Neural progenitor cell (in vitro differentiated cells): Measurements from ENCODE around the gene GALNT2. TPM values are rescaled to one million over a fixed set of nuclear protein-coding genes. Genes with fewer than 3 reads are reported as not detected.
A peak's percentile ranks its signal among the peaks of the same experiment; 100 is the strongest.

Experiments used
- DNase-seq: peaks from one replicate; pipeline ENCODE4 v3.0.0-alpha.2; 2016; ENCODE audit warnings: low spot score
- H2AFZ ChIP-seq: fragments of 200-600 bp; sonication (generic); replicated peaks from 2 replicates; pipeline ENCODE4 v1.6.1; 2016; ENCODE audit warnings: antibody characterized with exemption
- H3F3A ChIP-seq: fragments of 200-600 bp; sonication (generic); 2 replicates; pipeline ENCODE4 v1.6.1; 2016; ENCODE audit warnings: antibody characterized with exemption, low read depth
- H3K27ac ChIP-seq: fragments of 200-600 bp; sonication (generic); 2 replicates; pipeline ENCODE4 v1.5.1; 2016; ENCODE audit warnings: mild to moderate bottlenecking
- H3K27me3 ChIP-seq: fragments of 200-600 bp; sonication (generic); 2 replicates; pipeline ENCODE4 v1.6.1; 2016; ENCODE audit warnings: mild to moderate bottlenecking, moderate library complexity
- H3K36me3 ChIP-seq: fragments of 200-600 bp; sonication (generic); 2 replicates; pipeline ENCODE4 v1.5.1; 2016
- H3K4me1 ChIP-seq: fragments of 200-600 bp; sonication (generic); 2 replicates; pipeline ENCODE4 v1.6.1; 2016; ENCODE audit warnings: mixed run types
- H3K4me2 ChIP-seq: fragments of 200-600 bp; sonication (generic); 2 replicates; pipeline ENCODE4 v1.6.1; 2016
- H3K4me3 ChIP-seq: fragments of 200-600 bp; sonication (generic); 2 replicates; pipeline ENCODE4 v1.5.1; 2016
- H3K79me2 ChIP-seq: fragments of 200-600 bp; sonication (generic); 2 replicates; pipeline ENCODE4 v1.6.1; 2016; ENCODE audit warnings: low read depth
- H3K9ac ChIP-seq: fragments of 200-600 bp; sonication (generic); 2 replicates; pipeline ENCODE4 v1.6.1; 2016
- H3K9me3 ChIP-seq: fragments of 200-600 bp; sonication (generic); 2 replicates; pipeline ENCODE4 v1.5.1; 2016; ENCODE audit warnings: low read depth
- H4K20me1 ChIP-seq: fragments of 200-600 bp; sonication (generic); 2 replicates; pipeline ENCODE4 v1.6.1; 2016; ENCODE audit warnings: low read depth
- H3K27ac Mint-ChIP-seq: 3 replicates; pipeline ENCODE4 v1.8.0; 2021; ENCODE audit warnings: mixed read lengths
- H3K27me3 Mint-ChIP-seq: 2 replicates; pipeline ENCODE4 v1.8.0; 2022; ENCODE audit warnings: low read depth, mild to moderate bottlenecking, inconsistent platforms, moderate library complexity, mixed read lengths; ENCODE audit not compliant: insufficient read depth
- H3K36me3 Mint-ChIP-seq: 3 replicates; pipeline ENCODE4 v1.8.0; 2021; ENCODE audit warnings: mixed read lengths
- H3K4me1 Mint-ChIP-seq: 3 replicates; pipeline ENCODE4 v1.8.0; 2021; ENCODE audit warnings: mixed read lengths
- H3K4me3 Mint-ChIP-seq: 3 replicates; pipeline ENCODE4 v1.8.0; 2021; ENCODE audit warnings: mild to moderate bottlenecking, moderate library complexity, mixed read lengths
- H3K9me3 Mint-ChIP-seq: 3 replicates; pipeline ENCODE4 v1.8.0; 2020; ENCODE audit warnings: mixed read lengths
- EZH2 ChIP-seq: fragments of 200-600 bp; sonication (generic); IDR thresholded peaks from 2 replicates; pipeline ENCODE4 v1.6.1; 2017; ENCODE audit warnings: antibody characterized with exemption, mild to moderate bottlenecking, moderate library complexity
- EZH2phosphoT487 ChIP-seq: fragments of 200-600 bp; sonication (generic); IDR thresholded peaks from 2 replicates; pipeline ENCODE4 v1.6.1; 2017; ENCODE audit warnings: antibody characterized with exemption
- total RNA-seq: library from RNA; depleted of rRNA; stranded (reverse); fragments of >200 nt; gene quantifications from 2 replicates; pipeline ENCODE4 v1.2.3, GENCODE V29; 2015; ENCODE audit warnings: low replicate concordance
- TF ChIP-seq, protein P1 (sequence below): fragments of 200-600 bp; sonication (generic); IDR thresholded peaks from 2 replicates; pipeline ENCODE4 v1.5.1; 2017; ENCODE audit warnings: antibody characterized with exemption, mild to moderate bottlenecking

The GALNT2 gene
- total RNA-seq, 1 donor from 2014 or later, result 37.6 TPM

DNA sequence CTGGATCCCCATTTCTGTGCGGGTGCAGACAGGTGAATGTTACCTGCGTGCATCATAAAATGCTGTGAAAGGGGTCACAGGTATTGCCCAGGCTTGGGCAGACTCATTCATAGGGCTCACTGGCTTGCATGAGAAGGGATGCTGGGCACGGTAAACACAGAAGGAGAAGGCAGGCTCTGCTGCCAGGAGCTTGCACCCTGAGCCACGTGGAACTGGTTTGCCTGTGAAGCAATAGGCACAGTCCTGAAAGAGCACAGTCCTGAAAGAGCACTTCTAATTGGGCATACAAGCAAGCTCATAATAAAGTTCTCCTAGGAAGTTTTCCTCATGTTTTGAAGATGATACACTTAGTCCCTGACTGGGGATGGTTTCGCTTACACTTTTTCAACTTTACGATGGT lies 40.9 kb downstream of the GALNT2 start:
- Mint-ChIP-seq H3K27ac (no peak overlapping the region), H3K27me3 (peaks cover 12% of the 10 kb centered on the region), H3K4me3 (no peak overlapping the region), H3K36me3 (no peaks in the 10 kb centered on the region), H3K9me3 (no peaks in the 10 kb centered on the region), H3K4me1 (peaks cover 68% of the 10 kb centered on the region)
- H3K9me3 ChIP-seq, result no peaks in the 10 kb centered on the region
- H3K4me3 ChIP-seq, result no peak overlapping the region
- H2AFZ ChIP-seq, result no peak overlapping the region
- H3K9ac ChIP-seq, result no peak overlapping the region
- no peaks in the 10 kb centered on the region for H3K27me3 ChIP-seq
- no peaks in the 10 kb centered on the region for H3K36me3 ChIP-seq
- no peak for DNase-seq
- TF ChIP-seq EZH2phosphoT487 (no peak), EZH2 (no peak)
- TF ChIP-seq, protein P1, sequence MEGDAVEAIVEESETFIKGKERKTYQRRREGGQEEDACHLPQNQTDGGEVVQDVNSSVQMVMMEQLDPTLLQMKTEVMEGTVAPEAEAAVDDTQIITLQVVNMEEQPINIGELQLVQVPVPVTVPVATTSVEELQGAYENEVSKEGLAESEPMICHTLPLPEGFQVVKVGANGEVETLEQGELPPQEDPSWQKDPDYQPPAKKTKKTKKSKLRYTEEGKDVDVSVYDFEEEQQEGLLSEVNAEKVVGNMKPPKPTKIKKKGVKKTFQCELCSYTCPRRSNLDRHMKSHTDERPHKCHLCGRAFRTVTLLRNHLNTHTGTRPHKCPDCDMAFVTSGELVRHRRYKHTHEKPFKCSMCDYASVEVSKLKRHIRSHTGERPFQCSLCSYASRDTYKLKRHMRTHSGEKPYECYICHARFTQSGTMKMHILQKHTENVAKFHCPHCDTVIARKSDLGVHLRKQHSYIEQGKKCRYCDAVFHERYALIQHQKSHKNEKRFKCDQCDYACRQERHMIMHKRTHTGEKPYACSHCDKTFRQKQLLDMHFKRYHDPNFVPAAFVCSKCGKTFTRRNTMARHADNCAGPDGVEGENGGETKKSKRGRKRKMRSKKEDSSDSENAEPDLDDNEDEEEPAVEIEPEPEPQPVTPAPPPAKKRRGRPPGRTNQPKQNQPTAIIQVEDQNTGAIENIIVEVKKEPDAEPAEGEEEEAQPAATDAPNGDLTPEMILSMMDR, result no peak
- H3F3A ChIP-seq, result peaks cover 29% of the 10 kb centered on the region
- peaks cover 100% of the 10 kb centered on the region for H4K20me1 ChIP-seq
- H3K4me1 ChIP-seq, result peaks cover 52% of the 10 kb centered on the region
- H3K27ac ChIP-seq, result no peak overlapping the region
- H3K79me2 ChIP-seq, result peaks cover 67% of the 10 kb centered on the region
- H3K4me2 ChIP-seq, result no peak overlapping the region

DNA sequence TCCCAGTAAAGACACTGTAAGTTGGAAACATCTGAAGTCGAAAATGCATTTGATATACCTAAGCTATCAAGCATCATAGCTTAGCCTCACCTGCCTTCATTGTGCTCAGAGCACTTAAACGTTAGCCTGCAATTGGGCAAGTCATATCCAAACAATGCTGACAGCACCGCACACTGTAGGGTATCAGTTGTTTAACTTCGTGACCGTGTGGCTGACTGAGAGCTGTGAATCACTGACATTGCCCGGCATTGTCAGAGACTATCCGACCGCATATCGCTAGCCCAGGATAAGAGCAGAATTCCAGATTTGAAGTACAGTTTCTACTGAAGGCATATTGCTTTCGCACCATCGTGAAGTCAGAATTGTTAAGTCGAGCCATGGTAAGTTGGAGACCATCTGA lies 41.5 kb downstream of the GALNT2 start:
- no peak overlapping the region for H3K4me2 ChIP-seq

DNA sequence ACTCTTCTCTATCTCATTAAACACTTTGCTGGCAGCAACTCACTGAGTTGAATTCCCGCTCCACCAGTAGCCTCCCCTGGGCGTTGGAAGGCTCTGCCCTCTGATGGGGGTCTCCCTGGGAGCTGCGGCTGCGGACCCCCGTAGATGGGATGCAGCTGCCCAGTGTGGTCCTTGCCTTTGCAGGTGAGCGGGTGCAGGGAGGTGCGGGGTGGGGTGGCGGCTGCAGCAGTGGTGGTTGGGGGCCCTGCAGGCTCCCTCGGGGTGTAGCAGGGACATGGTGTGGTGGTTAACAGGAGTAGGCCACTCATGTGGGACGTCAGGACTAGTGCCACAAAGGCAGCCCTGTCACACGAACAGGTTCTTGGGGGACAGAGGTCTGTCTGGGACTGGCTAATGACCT lies 42.0 kb downstream of the GALNT2 start:
- Histone ChIP-seq H3K9me3 (no peaks in the 10 kb centered on the region), H3K4me1 (peaks cover 51% of the 10 kb centered on the region), H3K79me2 (peaks cover 67% of the 10 kb centered on the region)

More for the DNA sequence above, 41.5 kb downstream of the GALNT2 start:
- Histone ChIP-seq H3K27ac (no peak overlapping the region), H3F3A (peaks cover 29% of the 10 kb centered on the region), H3K9ac (no peak overlapping the region), H3K36me3 (no peaks in the 10 kb centered on the region), H3K9me3 (no peaks in the 10 kb centered on the region), H4K20me1 (peaks cover 100% of the 10 kb centered on the region), H3K4me3 (no peak overlapping the region), H3K27me3 (no peaks in the 10 kb centered on the region), H3K79me2 (peaks cover 67% of the 10 kb centered on the region), H2AFZ (no peak overlapping the region), H3K4me1 (peaks cover 56% of the 10 kb centered on the region)
- peaks cover 12% of the 10 kb centered on the region for H3K27me3 Mint-ChIP-seq
- H3K36me3 Mint-ChIP-seq, result peaks cover 3% of the 10 kb centered on the region
- no peak for DNase-seq
- H3K4me3 Mint-ChIP-seq, result peak overlapping the region; percentile 53
- H3K9me3 Mint-ChIP-seq, result no peaks in the 10 kb centered on the region
- no peak for TF ChIP-seq EZH2phosphoT487
- no peak for TF ChIP-seq EZH2
- TF ChIP-seq, protein P1, result no peak
- no peak overlapping the region for H3K27ac Mint-ChIP-seq
- H3K4me1 Mint-ChIP-seq, result peaks cover 71% of the 10 kb centered on the region

More for the DNA sequence above, 42.0 kb downstream of the GALNT2 start:
- DNase-seq, result no peak
- Histone ChIP-seq H3K27ac (no peak overlapping the region), H3F3A (peaks cover 29% of the 10 kb centered on the region), H4K20me1 (peaks cover 100% of the 10 kb centered on the region), H3K27me3 (no peaks in the 10 kb centered on the region), H3K4me2 (no peak overlapping the region), H3K4me3 (no peak overlapping the region), H3K36me3 (no peaks in the 10 kb centered on the region), H3K9ac (no peak overlapping the region), H2AFZ (no peak overlapping the region)
- Mint-ChIP-seq H3K27me3 (peaks cover 12% of the 10 kb centered on the region), H3K4me3 (no peak overlapping the region), H3K4me1 (peaks cover 71% of the 10 kb centered on the region), H3K27ac (no peak overlapping the region), H3K9me3 (no peaks in the 10 kb centered on the region), H3K36me3 (peaks cover 4% of the 10 kb centered on the region)
- TF ChIP-seq EZH2phosphoT487 (no peak), EZH2 (no peak)
- TF ChIP-seq, protein P1, result no peak
